ENCODE data around the gene A4GNT.
A peak's percentile ranks its signal among the peaks of the same experiment; 100 is the strongest.

The A4GNT gene

GRCh38 chr3:138084196-138084595 is 48.0 kb downstream of the A4GNT start:
- intact Hi-C loops (cut with DNase I): no loop called here
- no peak for DNase-seq

- DNase-seq: no peak
- intact Hi-C loops (cut with DNase I): no loop called here
These were observed 49.2 kb downstream of the A4GNT start for GRCh38 chr3:138082992-138083386.

- DNase-seq: no peak
- intact Hi-C loops (cut with DNase I): no loop called here
These were observed 49.9 kb downstream of the A4GNT start for GRCh38 chr3:138082085-138082991.

GRCh38 chr3:138081371-138082084 is 50.7 kb downstream of the A4GNT start:
- intact Hi-C loops (cut with DNase I): no loop called here
- peak in 1 of 42 donors; percentile 35 for DNase-seq

GRCh38 chr3:138079901-138080300 is 52.3 kb downstream of the A4GNT start:
- DNase-seq: no peak
- intact Hi-C loops (cut with DNase I): no loop called here

- intact Hi-C loops (cut with DNase I): no loop called here
- DNase-seq: peak in 10 of 42 donors; percentile 13 to 58 (median 36)
These were observed 53.3 kb downstream of the A4GNT start for GRCh38 chr3:138078901-138079344.

GRCh38 chr3:138078096-138078495 is 54.1 kb downstream of the A4GNT start:
- intact Hi-C loops (cut with DNase I): no loop called here
- peak in 1 of 42 donors; percentile 29 for DNase-seq
